Measurements from ENCODE around the gene CHCT1.

- TF ChIP-seq EZH2 (IDR thresholded peaks at IDR 0.05) (no peak), POLR2AphosphoS5 (IDR thresholded peaks at IDR 0.05; ENCODE audit: borderline replicate concordance, low read depth, low read length) (no peak), FOXP2 (optimal IDR thresholded peaks at IDR 0.05; ENCODE audit: control extremely low read depth, extremely low read length, insufficient read depth) (no peak)
These were observed 28.8 kb downstream of the CHCT1 start for GRCh38 chr17:60451071-60451470.

Measured in SK-N-MC (cell line).